NCI-H2107 (cell line): ENCODE measurements around the gene LY6G5C.

Experiments used
- DNase-seq: peaks from one replicate; lab custom pipeline; 2025; lab: John Stamatoyannopoulos, UW

LY6G5C gene

GRCh38 chr6:31639449-31639861 lies 41.4 kb downstream of the LY6G5C start:
- no peak for DNase-seq

GRCh38 chr6:31639043-31639442 lies 41.8 kb downstream of the LY6G5C start:
- DNase-seq = no peak

GRCh38 chr6:31636698-31637596 lies 43.9 kb downstream of the LY6G5C start:
- DNase-seq = no peak

- DNase-seq = no peak
These were observed 45.8 kb downstream of the LY6G5C start for GRCh38 chr6:31634969-31635575.

- DNase-seq = no peak
These were observed 46.7 kb downstream of the LY6G5C start for GRCh38 chr6:31634131-31634530.

- no peak for DNase-seq
These were observed 47.4 kb downstream of the LY6G5C start for GRCh38 chr6:31633447-31633846.

GRCh38 chr6:31632279-31632946 lies 48.5 kb downstream of the LY6G5C start:
- no peak for DNase-seq

- DNase-seq = no peak
These were observed 49.1 kb downstream of the LY6G5C start for GRCh38 chr6:31631681-31632278.

- DNase-seq = no peak
These were observed 49.7 kb downstream of the LY6G5C start for GRCh38 chr6:31631209-31631608.

- DNase-seq = no peak
These were observed 50.5 kb downstream of the LY6G5C start for GRCh38 chr6:31630177-31630934.

- no peak for DNase-seq
These were observed 51.9 kb downstream of the LY6G5C start for GRCh38 chr6:31629014-31629413.

GRCh38 chr6:31627690-31628287 lies 53.1 kb downstream of the LY6G5C start:
- no peak for DNase-seq

- no peak for DNase-seq
These were observed 53.9 kb downstream of the LY6G5C start for GRCh38 chr6:31626952-31627351.
